ENCODE results near the gene SNX14.
"Not testable (repeated sequence)": the region's sequence is repeated elsewhere in the genome, so short reads cannot be mapped to it uniquely, and the experiment has no call there.

The SNX14 gene

GRCh38 chr6:85593438-85594196, at the start of gene SNX14:
SNX14 (minus strand) TSS chr6:85593858; CDS start chr6:85593718, 140 bp downstream.
- DNase-seq (ENCODE audit: low spot score), result peak; percentile 89

GRCh38 chr6:85642774-85643536, 49.3 kb upstream of the SNX14 start, which contains the start of gene SYNCRIP:
SYNCRIP (minus strand) TSS chr6:85642886; CDS start chr6:85641439, 1,447 bp downstream.
- peak; percentile 88 for DNase-seq (ENCODE audit: low spot score)

- peak; percentile 40 for DNase-seq (ENCODE audit: low spot score)
Measured at GRCh38 chr6:85641897-85642773, 48.5 kb upstream of the SNX14 start.

GRCh38 chr6:85641522-85641896, 47.9 kb upstream of the SNX14 start:
- DNase-seq (ENCODE audit: low spot score), result peak; percentile 10

- no peak for DNase-seq (ENCODE audit: low spot score)
Measured at GRCh38 chr6:85640821-85641220, 47.2 kb upstream of the SNX14 start.

- no peak for DNase-seq (ENCODE audit: low spot score)
Measured at GRCh38 chr6:85637579-85637978, 43.9 kb upstream of the SNX14 start.

- DNase-seq (ENCODE audit: low spot score), result no peak
Measured at GRCh38 chr6:85632164-85632942, 38.7 kb upstream of the SNX14 start.

- not testable (repeated sequence) for DNase-seq (ENCODE audit: low spot score)
Measured at GRCh38 chr6:85631117-85631516, 37.5 kb upstream of the SNX14 start.

- no peak for DNase-seq (ENCODE audit: low spot score)
Measured at GRCh38 chr6:85628353-85628752, 34.7 kb upstream of the SNX14 start.

- no peak for DNase-seq (ENCODE audit: low spot score)
Measured at GRCh38 chr6:85620308-85620707, 26.6 kb upstream of the SNX14 start.

- DNase-seq (ENCODE audit: low spot score), result no peak
Measured at GRCh38 chr6:85614780-85615179, 21.1 kb upstream of the SNX14 start.

GRCh38 chr6:85612690-85613474, 19.2 kb upstream of the SNX14 start:
- DNase-seq (ENCODE audit: low spot score), result no peak

GRCh38 chr6:85610182-85610895, 16.7 kb upstream of the SNX14 start:
- DNase-seq (ENCODE audit: low spot score), result no peak

GRCh38 chr6:85602100-85602499, 8.4 kb upstream of the SNX14 start:
- DNase-seq (ENCODE audit: low spot score), result no peak

- no peak for DNase-seq (ENCODE audit: low spot score)
Measured at GRCh38 chr6:85600713-85601313, 7.2 kb upstream of the SNX14 start.

- DNase-seq (ENCODE audit: low spot score), result no peak
Measured at GRCh38 chr6:85594197-85594930, 706 bp upstream of the SNX14 start.

- no peak for DNase-seq (ENCODE audit: low spot score)
Measured at GRCh38 chr6:85592033-85592432, 1.6 kb downstream of the SNX14 start.

- DNase-seq (ENCODE audit: low spot score), result no peak
Measured at GRCh38 chr6:85591207-85591606, 2.5 kb downstream of the SNX14 start.

GRCh38 chr6:85585741-85586140, 7.9 kb downstream of the SNX14 start:
- DNase-seq (ENCODE audit: low spot score), result no peak
